ENCODE results near the gene CTNND2. TPM values are rescaled to one million over a fixed set of nuclear protein-coding genes. Genes with fewer than 3 reads are reported as not detected.
"Not testable (repeated sequence)": the region's sequence is repeated elsewhere in the genome, so short reads cannot be mapped to it uniquely, and the experiment has no call there.

CTNND2 gene
- polyA plus RNA-seq, 1 of the 3 experiments (the other 2 are of a cell fraction) = not detected

GRCh38 chr5:11414732-11415131, 489.5 kb downstream of the CTNND2 start:
- H3K4me3 ChIP-seq (ENCODE audit: low read depth in 2 of 2, low read length in 1 of 2); H2AFZ ChIP-seq (ENCODE audit: low read depth); H3K27ac ChIP-seq (ENCODE audit: low read depth in 2 of 2, low read length in 1 of 2); POLR2A ChIA-PET; H3K9ac ChIP-seq; H3K79me2 ChIP-seq (ENCODE audit: insufficient read depth); H3K9me2 ChIP-seq; H3K27me3 ChIP-seq (ENCODE audit: insufficient read depth); H3K4me1 ChIP-seq (ENCODE audit: control insufficient read depth in 1 of 2, insufficient read depth in 2 of 2, low read depth in 1 of 2, low read length in 1 of 2); H3F3A ChIP-seq (replicated peaks; ENCODE audit: insufficient read depth); H4K20me1 ChIP-seq (ENCODE audit: insufficient read depth); CTCF ChIA-PET; H3K9me3 ChIP-seq; DNase-seq; H3K36me3 ChIP-seq (replicated peaks in 1 of 2; ENCODE audit: control insufficient read depth in 1 of 2, insufficient read depth in 2 of 2, low read length in 1 of 2); H3K4me2 ChIP-seq: not testable (repeated sequence)
- WGBS (ENCODE audit: low lambda C conversion rate) = 69% methylated on average over 1 of the region's 1 CpG

DNA sequence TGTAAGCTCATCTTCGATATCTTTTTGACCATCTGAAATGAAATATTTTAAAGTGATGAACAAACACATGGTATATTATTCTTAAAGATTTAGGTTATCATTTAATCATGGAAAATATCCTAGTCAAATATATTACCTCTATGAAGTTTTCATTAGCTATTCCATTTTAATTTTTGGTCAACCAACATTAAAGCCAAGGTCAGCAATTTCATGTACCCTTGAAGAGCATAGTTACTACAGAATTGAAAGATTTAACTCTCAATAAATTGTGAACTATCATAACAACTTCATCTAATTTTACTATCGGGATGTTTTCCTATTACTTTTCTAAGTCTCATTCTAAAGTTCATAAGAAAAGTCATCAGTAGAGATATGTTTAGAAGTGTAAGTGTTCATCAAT, 492.6 kb downstream of the CTNND2 start:
- Histone ChIP-seq H3K9me3 (no peaks in the 10 kb centered on the region), H3K27me3 (ENCODE audit: insufficient read depth) (no peaks in the 10 kb centered on the region), H3K79me2 (ENCODE audit: insufficient read depth) (no peaks in the 10 kb centered on the region), H3K9ac (no peak overlapping the region), H3K4me1 (ENCODE audit: control insufficient read depth in 1 of 2, insufficient read depth in 2 of 2, low read depth in 1 of 2, low read length in 1 of 2) (no peaks in the 10 kb centered on the region), H3K4me3 (ENCODE audit: low read depth in 2 of 2, low read length in 1 of 2) (no peak overlapping the region), H3K36me3 (replicated peaks in 1 of 2; ENCODE audit: control insufficient read depth in 1 of 2, insufficient read depth in 2 of 2, low read length in 1 of 2) (no peaks in the 10 kb centered on the region), H3K4me2 (no peak overlapping the region), H3F3A (replicated peaks; ENCODE audit: insufficient read depth) (no peaks in the 10 kb centered on the region), H3K9me2 (no peaks in the 10 kb centered on the region), H2AFZ (ENCODE audit: low read depth) (no peak overlapping the region), H3K27ac (ENCODE audit: low read depth in 2 of 2, low read length in 1 of 2) (no peak overlapping the region), H4K20me1 (ENCODE audit: insufficient read depth) (no peaks in the 10 kb centered on the region)
- TF ChIP-seq CHD2 (IDR thresholded peaks at IDR 0.05; ENCODE audit: low read length, partially characterized antibody) (no peak), FOSL2 (IDR thresholded peaks at IDR 0.05; ENCODE audit: borderline replicate concordance, low read depth) (no peak), FOXM1 (IDR thresholded peaks at IDR 0.05; ENCODE audit: low read depth) (no peak), GATA2 (CRISPR knock-in tag; IDR thresholded peaks at IDR 0.05) (no peak), EP300 (IDR thresholded peaks at IDR 0.05; ENCODE audit: borderline replicate concordance in 1 of 2, low read depth in 1 of 2, low read length in 1 of 2) (no peak), SMC3 (IDR thresholded peaks at IDR 0.05; ENCODE audit: low read depth, low read length) (no peak), IRF3 (IDR thresholded peaks at IDR 0.05; ENCODE audit: low read depth, low read length) (no peak), TEAD4 (IDR thresholded peaks at IDR 0.05; ENCODE audit: borderline replicate concordance, insufficient read depth) (no peak)
- 34% methylated on average over 2 of the region's 2 CpGs for WGBS (ENCODE audit: low lambda C conversion rate)
- CTCF ChIA-PET = no interaction called here
- POLR2A ChIA-PET = no interaction called here
- DNase-seq = no peak

GRCh38 chr5:11407556-11408145, 496.6 kb downstream of the CTNND2 start:
- WGBS (ENCODE audit: low lambda C conversion rate) = 37% methylated on average over 5 of the region's 5 CpGs
- Histone ChIP-seq H3K36me3 (replicated peaks in 1 of 2; ENCODE audit: control insufficient read depth in 1 of 2, insufficient read depth in 2 of 2, low read length in 1 of 2) (no peaks in the 10 kb centered on the region), H3K4me1 (ENCODE audit: control insufficient read depth in 1 of 2, insufficient read depth in 2 of 2, low read depth in 1 of 2, low read length in 1 of 2) (no peaks in the 10 kb centered on the region), H3K4me2 (no peak overlapping the region), H4K20me1 (ENCODE audit: insufficient read depth) (no peaks in the 10 kb centered on the region), H3K27me3 (ENCODE audit: insufficient read depth) (no peaks in the 10 kb centered on the region), H3K9ac (no peak overlapping the region), H3K9me2 (no peaks in the 10 kb centered on the region), H3K4me3 (ENCODE audit: low read depth in 2 of 2, low read length in 1 of 2) (no peak overlapping the region), H3F3A (replicated peaks; ENCODE audit: insufficient read depth) (no peaks in the 10 kb centered on the region), H3K9me3 (no peaks in the 10 kb centered on the region), H2AFZ (ENCODE audit: low read depth) (no peak overlapping the region), H3K79me2 (ENCODE audit: insufficient read depth) (no peaks in the 10 kb centered on the region), H3K27ac (ENCODE audit: low read depth in 2 of 2, low read length in 1 of 2) (no peak overlapping the region)
- ChIA-PET POLR2A (no interaction called here), CTCF (interaction anchor here (1.1 kb wide), 1 partner anchor 28 kb away, joined by 3 read pairs; no protein-coding TSS in a partner anchor)
- TF ChIP-seq ELF1 (IDR thresholded peaks at IDR 0.05) = no peak
- TF ChIP-seq JUND (IDR thresholded peaks at IDR 0.05) = no peak
- TF ChIP-seq USF2 (IDR thresholded peaks at IDR 0.05; ENCODE audit: borderline replicate concordance, low read depth, low read length) = no peak
- TF ChIP-seq FOSL2 (IDR thresholded peaks at IDR 0.05; ENCODE audit: borderline replicate concordance, low read depth) = no peak
- no peak for DNase-seq

Data from SK-N-SH (cell line).